ENCODE data around the gene CORO6. TPM values are rescaled to one million over a fixed set of nuclear protein-coding genes. Genes with fewer than 3 reads are reported as not detected.

Gene CORO6
- total and polyA plus RNA-seq, 10 of the 15 experiments (the other 5 are each of a cell fraction or from before 2014, with no cell fraction given), result 0.26 to 5.0 (median 1.7) TPM; not detected in 1

- ChIA-PET RAD21 (ENCODE audit: unreplicated experiment) (interaction anchor here (0.6 kb wide), 1 partner anchor 169 kb away, joined by 3 read pairs; no protein-coding TSS in a partner anchor), POLR2A (no interaction called here), SMC1A (ENCODE audit: uncharacterized antibody, unreplicated experiment) (no interaction called here), CTCF (no interaction called here)
- TF ChIP-seq ATF2 (IDR thresholded peaks at IDR 0.05; ENCODE audit: low read length) (no peak), ZNF24 (IDR thresholded peaks at IDR 0.05) (peak; percentile 77; the same call in 1 of the 2 replicates)
- DNase-seq (ENCODE audit: low read depth, low spot score), result no peak
- H3K4me2 ChIP-seq (ENCODE audit: control insufficient read depth, insufficient read depth), result no peak overlapping the region
- FAIRE-seq, result no peak
- peaks cover 14% of the 10 kb centered on the region for H3K4me1 ChIP-seq (ENCODE audit: control insufficient read depth, insufficient read depth, low read length)
- in situ Hi-C loops (cut with MboI), result no loop called here
- no peaks in the 10 kb centered on the region for H3K9me3 ChIP-seq (replicated peaks; ENCODE audit: control insufficient read depth, insufficient read depth, low read length)
- H2AFZ ChIP-seq (ENCODE audit: control insufficient read depth, low read depth, low read length), result no peak overlapping the region
- no peaks in the 10 kb centered on the region for H4K20me1 ChIP-seq (ENCODE audit: control insufficient read depth, insufficient read depth)
- intact Hi-C loops (cut with micrococcal nuclease; ENCODE audit: unreplicated experiment), result loop anchor here (10.0 kb wide), 2 partner anchors 76 to 324 kb away; partner anchors contain the start of gene SSH2
- no peak overlapping the region for H3K27ac ChIP-seq (ENCODE audit: control insufficient read depth, insufficient read depth)
- no peaks in the 10 kb centered on the region for H3K36me3 ChIP-seq (ENCODE audit: control insufficient read depth in 2 of 2, insufficient read depth in 2 of 2, low read length in 1 of 2)
- no peak for ATAC-seq
- H3K79me2 ChIP-seq (ENCODE audit: control insufficient read depth, insufficient read depth, low read length), result no peaks in the 10 kb centered on the region
- no peaks in the 10 kb centered on the region for H3K27me3 ChIP-seq (replicated peaks in 1 of 2; ENCODE audit: control insufficient read depth in 2 of 2, insufficient read depth in 2 of 2, low read length in 1 of 2)
- H3K9ac ChIP-seq (ENCODE audit: control insufficient read depth, insufficient read depth, low read length), result no peak overlapping the region
- no TSS peak for BruUV-seq (replicated peaks)
- WGBS (ENCODE audit: insufficient coverage, insufficient replicate concordance, low lambda C conversion rate, missing lambda C conversion rate), result 87% methylated on average over 3 of the region's 3 CpGs
- no peak overlapping the region for H3K4me3 ChIP-seq
These were observed 12.3 kb downstream of the CORO6 start for GRCh38 chr17:29610395-29610794.

- Histone ChIP-seq H3K27me3 (replicated peaks in 1 of 2; ENCODE audit: control insufficient read depth in 2 of 2, insufficient read depth in 2 of 2, low read length in 1 of 2) (no peaks in the 10 kb centered on the region), H3K36me3 (ENCODE audit: control insufficient read depth in 2 of 2, insufficient read depth in 2 of 2, low read length in 1 of 2) (no peaks in the 10 kb centered on the region), H4K20me1 (ENCODE audit: control insufficient read depth, insufficient read depth) (no peaks in the 10 kb centered on the region), H3K4me1 (ENCODE audit: control insufficient read depth, insufficient read depth, low read length) (peaks cover 5% of the 10 kb centered on the region), H3K4me3 (no peak overlapping the region), H3K27ac (ENCODE audit: control insufficient read depth, insufficient read depth) (no peak overlapping the region), H3K9me3 (replicated peaks; ENCODE audit: control insufficient read depth, insufficient read depth, low read length) (no peaks in the 10 kb centered on the region), H3K79me2 (ENCODE audit: control insufficient read depth, insufficient read depth, low read length) (no peaks in the 10 kb centered on the region), H3K9ac (ENCODE audit: control insufficient read depth, insufficient read depth, low read length) (no peak overlapping the region), H3K4me2 (ENCODE audit: control insufficient read depth, insufficient read depth) (no peak overlapping the region), H2AFZ (ENCODE audit: control insufficient read depth, low read depth, low read length) (no peak overlapping the region)
- POLR2A ChIA-PET, result no interaction called here
- DNase-seq (ENCODE audit: low read depth, low spot score) (no peak), ATAC-seq (no peak), FAIRE-seq (no peak)
- intact Hi-C loops (cut with micrococcal nuclease; ENCODE audit: unreplicated experiment) (no loop called here), in situ Hi-C loops (cut with MboI) (no loop called here)
- no TSS peak for BruUV-seq (replicated peaks)
- SMC1A ChIA-PET (ENCODE audit: uncharacterized antibody, unreplicated experiment), result no interaction called here
- RAD21 ChIA-PET (ENCODE audit: unreplicated experiment), result interaction anchor here (1.3 kb wide), 1 partner anchor 28 kb away, joined by 3 read pairs; no protein-coding TSS in a partner anchor
- CTCF ChIA-PET, result no interaction called here
- 85% methylated on average over 15 of the region's 15 CpGs for WGBS (ENCODE audit: insufficient coverage, insufficient replicate concordance, low lambda C conversion rate, missing lambda C conversion rate)
- TF ChIP-seq SMAD5 (IDR thresholded peaks at IDR 0.05; ENCODE audit: low read depth) (no peak), IRF3 (IDR thresholded peaks at IDR 0.05) (no peak), IKZF2 (IDR thresholded peaks at IDR 0.05) (no peak), ETV6 (conservative IDR thresholded peaks at IDR 0.05 in 1 of 2, IDR thresholded peaks at IDR 0.05 in 1 of 2; ENCODE audit: borderline replicate concordance in 1 of 2, low read depth in 1 of 2) (no peak), GATAD2B (conservative IDR thresholded peaks at IDR 0.05; ENCODE audit: low read depth) (no peak), WRNIP1 (IDR thresholded peaks at IDR 0.05; ENCODE audit: borderline replicate concordance, low read depth, low read length) (no peak), SP1 (IDR thresholded peaks at IDR 0.05; ENCODE audit: low read depth, low read length) (no peak), FOXM1 (IDR thresholded peaks at IDR 0.05; ENCODE audit: low read depth, low read length) (no peak), SMARCA5 (IDR thresholded peaks at IDR 0.05) (no peak), TBL1XR1 (IDR thresholded peaks at IDR 0.05; ENCODE audit: low read depth, low read length) (no peak), CEBPB (IDR thresholded peaks at IDR 0.05; ENCODE audit: borderline replicate concordance in 1 of 2, low read depth in 2 of 2, low read length in 2 of 2) (no peak), EED (IDR thresholded peaks at IDR 0.05; ENCODE audit: low read depth) (no peak), DPF2 (IDR thresholded peaks at IDR 0.05) (no peak)
These were observed 13.7 kb downstream of the CORO6 start for GRCh38 chr17:29608986-29609385.
